ENCODE measurements around the gene CECR2. TPM values are rescaled to one million over a fixed set of nuclear protein-coding genes. Genes with fewer than 3 reads are reported as not detected.

The CECR2 gene
- total and polyA plus RNA-seq, 2 of the 8 experiments (the other 6 are each of a cell fraction or from before 2014, with no cell fraction given): 18.3 to 123 TPM

GRCh38 chr22:17381192-17381913, 12.1 kb downstream of the CECR2 start (continued):
- no peak for TF ChIP-seq EP300 (IDR thresholded peaks at IDR 0.05; ENCODE audit: borderline replicate concordance in 1 of 2, low read depth in 2 of 2, low read length in 2 of 2)
- peak; percentile 80; the same call in 1 of the 2 replicates for TF ChIP-seq CEBPB (IDR thresholded peaks at IDR 0.05; ENCODE audit: low read depth, low read length)
- no peak for TF ChIP-seq USF2 (IDR thresholded peaks at IDR 0.05; ENCODE audit: low read length)
